Uterine smooth muscle cell (primary cell): Measurements from ENCODE around the gene LAMC3. TPM values are rescaled to one million over a fixed set of nuclear protein-coding genes. Genes with fewer than 3 reads are reported as not detected.

Experiments
- total RNA-seq: library from RNA; depleted of rRNA; stranded (reverse); fragments of >200 nt; gene quantifications from 2 replicates; pipeline ENCODE4 v1.2.3, GENCODE V29; 2014

The LAMC3 gene
- total RNA-seq: 0.89 and 1.00 TPM in 2 replicates

DNA sequence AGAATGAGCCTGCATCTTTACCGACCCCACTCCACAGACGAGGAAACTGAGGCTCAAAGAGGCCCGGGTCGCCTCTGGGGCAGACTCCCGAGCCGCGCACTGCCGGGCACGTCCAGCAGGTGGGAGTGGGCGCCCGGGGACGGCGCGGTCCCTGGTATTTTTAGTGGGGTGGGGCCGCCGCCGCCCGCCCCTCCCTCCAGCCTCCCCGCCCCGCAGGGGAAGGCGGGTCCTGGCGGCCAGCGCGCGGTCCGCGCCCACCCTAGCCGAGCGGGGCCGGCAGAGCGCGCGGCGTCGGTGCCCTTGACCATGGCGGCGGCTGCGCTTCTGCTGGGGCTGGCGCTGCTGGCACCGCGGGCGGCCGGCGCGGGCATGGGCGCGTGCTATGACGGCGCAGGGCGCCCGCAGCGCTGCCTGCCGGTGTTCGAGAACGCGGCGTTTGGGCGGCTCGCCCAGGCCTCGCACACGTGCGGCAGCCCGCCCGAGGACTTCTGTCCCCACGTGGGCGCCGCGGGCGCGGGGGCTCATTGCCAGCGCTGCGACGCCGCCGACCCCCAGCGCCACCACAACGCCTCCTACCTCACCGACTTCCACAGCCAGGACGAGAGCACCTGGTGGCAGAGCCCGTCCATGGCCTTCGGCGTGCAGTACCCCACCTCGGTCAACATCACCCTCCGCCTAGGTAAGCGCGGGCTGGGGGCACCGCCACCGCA is at the start of gene LAMC3:
TSS of gene LAMC3 (plus strand) at position 266 of the 710 bp plus-strand sequence. CDS start at position 307, 41 bp downstream.

DNA sequence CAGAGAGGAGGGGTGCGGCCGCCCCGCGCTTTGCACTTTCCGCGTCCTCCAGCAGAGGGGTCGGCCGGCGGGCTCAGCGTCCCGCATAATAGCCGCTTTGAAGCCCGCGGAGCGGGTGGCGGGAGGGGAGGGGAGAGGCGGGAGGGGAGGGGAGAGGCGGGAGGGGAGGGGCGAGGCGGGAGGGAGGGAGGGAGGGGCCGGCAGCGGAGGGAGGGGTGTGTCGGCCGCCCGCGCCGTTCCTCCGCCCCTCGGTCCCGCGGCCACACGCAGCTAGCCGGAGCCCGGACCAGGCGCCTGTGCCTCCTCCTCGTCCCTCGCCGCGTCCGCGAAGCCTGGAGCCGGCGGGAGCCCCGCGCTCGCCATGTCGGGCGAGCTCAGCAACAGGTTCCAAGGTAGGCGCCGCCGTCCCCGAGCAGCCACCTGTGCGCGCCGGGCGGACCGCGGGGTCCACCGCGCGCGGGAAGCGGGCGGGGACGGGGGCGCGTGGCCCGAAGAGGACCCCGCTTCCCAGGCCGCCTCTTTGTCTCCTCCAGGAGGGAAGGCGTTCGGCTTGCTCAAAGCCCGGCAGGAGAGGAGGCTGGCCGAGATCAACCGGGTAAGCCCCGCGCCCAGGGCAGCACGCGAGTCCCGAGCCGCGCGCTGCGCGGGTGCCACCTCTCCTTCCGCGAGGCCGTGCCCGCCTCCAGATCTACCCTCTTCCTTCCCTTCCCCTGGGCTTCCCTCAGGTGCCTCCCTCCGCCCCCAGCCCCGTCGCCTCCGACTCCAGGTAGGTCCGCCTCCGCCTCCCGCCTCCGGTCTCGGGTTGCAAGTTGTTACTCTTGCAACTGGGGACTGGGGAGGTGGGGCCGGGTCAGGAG is 87.5 kb downstream of the LAMC3 start, which contains the start of gene AIF1L:
TSS of gene AIF1L (plus strand) at position 263 of the 857 bp plus-strand sequence. CDS start at position 362, 99 bp downstream.

DNA sequence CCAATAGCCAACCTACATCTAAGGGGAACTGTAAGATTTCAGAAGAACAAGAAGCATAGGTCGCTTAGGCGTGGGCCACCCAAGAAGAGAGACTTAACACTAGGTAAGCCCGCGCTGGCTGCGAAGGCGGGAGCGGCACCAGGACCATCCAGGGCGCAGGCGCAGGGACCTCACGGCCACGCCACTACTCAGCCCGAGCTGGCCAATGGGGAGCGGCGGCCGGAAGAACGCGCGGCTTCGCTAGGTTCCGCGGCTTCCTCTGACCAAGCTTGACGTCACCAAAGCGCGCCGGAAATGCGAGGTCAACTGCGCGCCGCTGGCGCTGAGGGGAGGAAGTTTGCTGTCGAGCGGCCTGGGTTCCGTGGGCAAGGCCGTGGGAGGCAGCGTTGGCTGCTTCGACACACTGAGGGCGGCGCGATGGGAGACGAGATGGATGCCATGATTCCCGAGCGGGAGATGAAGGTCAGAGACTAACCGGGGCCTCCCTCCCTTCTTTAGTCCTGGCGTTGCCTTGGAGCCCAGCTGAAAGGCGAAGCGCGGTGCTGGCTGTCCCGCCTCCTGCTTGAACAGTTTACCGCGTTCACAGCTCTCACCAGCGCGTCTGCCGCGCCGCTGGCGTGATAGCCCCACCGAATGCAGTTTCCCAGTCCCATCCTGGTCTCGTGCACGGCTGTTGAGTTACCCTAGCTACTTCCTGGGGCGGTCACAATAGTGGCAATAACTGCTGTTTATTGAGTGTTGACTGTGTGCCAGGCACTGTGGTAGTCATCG is 116.5 kb downstream of the LAMC3 start, which contains the start of gene NUP214:
TSS of gene NUP214 (plus strand) at position 299 of the 771 bp plus-strand sequence. CDS start at position 418, 119 bp downstream.

Other genes starting within 250 kb of the LAMC3 start
- gene ABL1, start 173.9 kb upstream of the LAMC3 start, total RNA-seq: 51.7 and 62.4 TPM in 2 replicates
- gene QRFP, start 112.4 kb upstream of the LAMC3 start, total RNA-seq: not detected in 2 replicates
- 1.4 and 2.1 TPM in 2 replicates for gene FIBCD1, start 69.9 kb upstream of the LAMC3 start, total RNA-seq
- gene AIF1L, start 87.4 kb downstream of the LAMC3 start, total RNA-seq: 0.11 and 0.25 TPM in 2 replicates
- 16.0 and 23.0 TPM in 2 replicates for gene NUP214, start 116.4 kb downstream of the LAMC3 start, total RNA-seq